ENCODE results near the gene PIGU.

The PIGU gene

DNA sequence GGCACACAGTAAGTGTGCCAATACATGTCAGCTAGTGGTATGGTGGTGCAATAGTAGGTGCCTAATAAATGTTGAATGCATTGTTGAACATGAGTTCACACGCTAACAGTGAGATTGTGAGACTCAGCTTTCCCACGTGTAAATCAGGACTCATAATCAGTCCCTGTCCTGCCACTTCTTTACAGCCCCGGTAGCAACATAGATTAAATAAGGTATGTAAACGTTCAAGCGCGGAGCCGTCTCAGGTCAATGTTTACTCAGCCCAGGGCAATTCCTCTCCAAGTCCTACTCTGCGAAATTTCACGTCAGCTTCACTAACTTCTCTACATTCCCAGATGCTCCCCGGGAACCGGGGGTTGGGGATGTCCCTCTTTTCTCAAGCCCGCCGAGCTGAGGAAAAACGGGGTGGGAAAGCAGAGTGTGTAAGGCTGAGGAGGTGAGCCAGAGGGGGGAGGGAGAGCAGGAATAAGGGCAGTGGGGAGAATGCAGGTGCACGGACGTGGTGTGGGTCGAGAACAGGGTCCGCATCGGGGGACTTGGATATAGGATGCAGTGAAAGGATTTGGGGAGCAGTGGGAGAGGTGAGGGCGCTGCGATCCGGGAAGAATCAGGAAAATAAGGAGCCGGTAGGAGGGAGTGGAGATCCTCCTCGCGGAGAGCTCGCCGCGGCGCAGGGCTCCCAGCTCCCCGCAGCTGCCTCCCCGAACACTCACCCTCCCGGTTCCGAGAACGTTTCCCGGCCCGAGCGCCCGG is 26.7 kb upstream of the PIGU start (continued):
- no peak for TF ChIP-seq TCF7L2 (IDR thresholded peaks at IDR 0.05; ENCODE audit: borderline replicate concordance, low read depth, low read length)
- no peak for TF ChIP-seq ZNF174 (tag by site-specific recombination; IDR thresholded peaks at IDR 0.05)
- TF ChIP-seq ZNF223 (tag by site-specific recombination; IDR thresholded peaks at IDR 0.05): no peak
- no peak for TF ChIP-seq ZNF19 (tag by site-specific recombination; IDR thresholded peaks at IDR 0.05; ENCODE audit: low read depth)
- TF ChIP-seq ZNF518A (tag by site-specific recombination; conservative IDR thresholded peaks at IDR 0.05; ENCODE audit: low read depth): no peak
- TF ChIP-seq, protein P1, sequence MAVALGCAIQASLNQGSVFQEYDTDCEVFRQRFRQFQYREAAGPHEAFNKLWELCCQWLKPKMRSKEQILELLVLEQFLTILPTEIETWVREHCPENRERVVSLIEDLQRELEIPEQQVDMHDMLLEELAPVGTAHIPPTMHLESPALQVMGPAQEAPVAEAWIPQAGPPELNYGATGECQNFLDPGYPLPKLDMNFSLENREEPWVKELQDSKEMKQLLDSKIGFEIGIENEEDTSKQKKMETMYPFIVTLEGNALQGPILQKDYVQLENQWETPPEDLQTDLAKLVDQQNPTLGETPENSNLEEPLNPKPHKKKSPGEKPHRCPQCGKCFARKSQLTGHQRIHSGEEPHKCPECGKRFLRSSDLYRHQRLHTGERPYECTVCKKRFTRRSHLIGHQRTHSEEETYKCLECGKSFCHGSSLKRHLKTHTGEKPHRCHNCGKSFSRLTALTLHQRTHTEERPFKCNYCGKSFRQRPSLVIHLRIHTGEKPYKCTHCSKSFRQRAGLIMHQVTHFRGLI (tag by site-specific recombination; IDR thresholded peaks at IDR 0.05): no peak
- TF ChIP-seq, protein P2, sequence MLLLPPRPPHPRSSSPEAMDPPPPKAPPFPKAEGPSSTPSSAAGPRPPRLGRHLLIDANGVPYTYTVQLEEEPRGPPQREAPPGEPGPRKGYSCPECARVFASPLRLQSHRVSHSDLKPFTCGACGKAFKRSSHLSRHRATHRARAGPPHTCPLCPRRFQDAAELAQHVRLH (tag by site-specific recombination; IDR thresholded peaks at IDR 0.05): no peak
- TF ChIP-seq ZNF48 (tag by site-specific recombination; IDR thresholded peaks at IDR 0.05): no peak
- peak; percentile 57; the same call in 1 of the 2 replicates for TF ChIP-seq WT1 (tag by site-specific recombination; IDR thresholded peaks at IDR 0.05)
- TF ChIP-seq SETDB1 (IDR thresholded peaks at IDR 0.05; ENCODE audit: insufficient read length, low read length): no peak
- no peak for TF ChIP-seq ZFP3 (tag by site-specific recombination; IDR thresholded peaks at IDR 0.05; ENCODE audit: low read depth)
- TF ChIP-seq ZNF2 (tag by site-specific recombination; IDR thresholded peaks at IDR 0.05): no peak
- no peak for TF ChIP-seq ZNF248 (tag by site-specific recombination; IDR thresholded peaks at IDR 0.05)
- no peak for TF ChIP-seq ZBTB26 (tag by site-specific recombination; optimal IDR thresholded peaks at IDR 0.05)
- TF ChIP-seq ZNF274 (IDR thresholded peaks at IDR 0.05; ENCODE audit: low read length): no peak
- no peak for TF ChIP-seq ZNF274 (tag by site-specific recombination; IDR thresholded peaks at IDR 0.05; ENCODE audit: borderline replicate concordance)
- no peak for TF ChIP-seq ZNF776 (tag by site-specific recombination; IDR thresholded peaks at IDR 0.05; ENCODE audit: borderline replicate concordance)
- TF ChIP-seq, protein P3, sequence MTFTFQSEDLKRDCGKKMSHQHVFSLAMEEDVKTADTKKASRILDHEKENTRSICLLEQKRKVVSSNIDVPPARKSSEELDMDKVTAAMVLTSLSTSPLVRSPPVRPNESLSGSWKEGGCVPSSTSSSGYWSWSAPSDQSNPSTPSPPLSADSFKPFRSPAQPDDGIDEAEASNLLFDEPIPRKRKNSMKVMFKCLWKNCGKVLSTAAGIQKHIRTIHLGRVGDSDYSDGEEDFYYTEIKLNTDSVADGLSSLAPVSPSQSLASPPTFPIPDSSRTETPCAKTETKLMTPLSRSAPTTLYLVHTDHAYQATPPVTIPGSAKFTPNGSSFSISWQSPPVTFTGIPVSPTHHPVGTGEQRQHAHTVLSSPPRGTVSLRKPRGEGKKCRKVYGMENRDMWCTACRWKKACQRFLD (tag by site-specific recombination; IDR thresholded peaks at IDR 0.05): no peak
- TF ChIP-seq YY2 (tag by site-specific recombination; IDR thresholded peaks at IDR 0.05): no peak
- peak; percentile 93 for TF ChIP-seq ZBTB17 (tag by site-specific recombination; IDR thresholded peaks at IDR 0.05)
- TF ChIP-seq ZNF292 (tag by site-specific recombination; IDR thresholded peaks at IDR 0.05; ENCODE audit: borderline replicate concordance, low read depth): no peak
- no peak for TF ChIP-seq ZNF302 (tag by site-specific recombination; IDR thresholded peaks at IDR 0.05; ENCODE audit: low read depth)
- TF ChIP-seq ZNF311 (tag by site-specific recombination; IDR thresholded peaks at IDR 0.05; ENCODE audit: borderline replicate concordance): no peak
- TF ChIP-seq, protein P4, sequence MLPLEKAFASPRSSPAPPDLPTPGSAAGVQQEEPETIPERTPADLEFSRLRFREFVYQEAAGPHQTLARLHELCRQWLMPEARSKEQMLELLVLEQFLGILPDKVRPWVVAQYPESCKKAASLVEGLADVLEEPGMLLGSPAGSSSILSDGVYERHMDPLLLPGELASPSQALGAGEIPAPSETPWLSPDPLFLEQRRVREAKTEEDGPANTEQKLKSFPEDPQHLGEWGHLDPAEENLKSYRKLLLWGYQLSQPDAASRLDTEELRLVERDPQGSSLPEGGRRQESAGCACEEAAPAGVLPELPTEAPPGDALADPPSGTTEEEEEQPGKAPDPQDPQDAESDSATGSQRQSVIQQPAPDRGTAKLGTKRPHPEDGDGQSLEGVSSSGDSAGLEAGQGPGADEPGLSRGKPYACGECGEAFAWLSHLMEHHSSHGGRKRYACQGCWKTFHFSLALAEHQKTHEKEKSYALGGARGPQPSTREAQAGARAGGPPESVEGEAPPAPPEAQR (tag by site-specific recombination; IDR thresholded peaks at IDR 0.05): no peak
- no peak for TF ChIP-seq ZNF585B (tag by site-specific recombination; IDR thresholded peaks at IDR 0.05)
- TF ChIP-seq ZNF354C (tag by site-specific recombination; IDR thresholded peaks at IDR 0.05; ENCODE audit: borderline replicate concordance, low read depth): no peak
- TF ChIP-seq ZBTB7A (tag by site-specific recombination; IDR thresholded peaks at IDR 0.05; ENCODE audit: low read depth): no peak
- no peak for TF ChIP-seq ZNF146 (tag by site-specific recombination; IDR thresholded peaks at IDR 0.05)

Data from HEK293 (cell line).